ENCODE data around the gene AGAP1. TPM values are rescaled to one million over a fixed set of nuclear protein-coding genes. Genes with fewer than 3 reads are reported as not detected.

Gene AGAP1
- total RNA-seq, 1 donor from 2014 or later: 43.9 TPM

GRCh38 chr2:235923859-235924674, 430.2 kb downstream of the AGAP1 start:
- Mint-ChIP-seq H3K9me3 (ENCODE audit: unreplicated experiment) (no peaks in the 10 kb centered on the region), H3K27me3 (ENCODE audit: unreplicated experiment) (peaks cover 2% of the 10 kb centered on the region), H3K27ac (ENCODE audit: unreplicated experiment) (no peak overlapping the region), H3K4me3 (ENCODE audit: unreplicated experiment) (no peak overlapping the region), H3K36me3 (ENCODE audit: low read depth, unreplicated experiment) (no peaks in the 10 kb centered on the region), H3K4me1 (ENCODE audit: unreplicated experiment) (peaks cover 10% of the 10 kb centered on the region)
- DNase-seq (ENCODE audit: low spot score): no peak
- TF ChIP-seq CTCF (IDR thresholded peaks at IDR 0.05; ENCODE audit: unreplicated experiment): no peak

- Mint-ChIP-seq H3K4me1 (ENCODE audit: unreplicated experiment) (peaks cover 10% of the 10 kb centered on the region), H3K9me3 (ENCODE audit: unreplicated experiment) (no peaks in the 10 kb centered on the region), H3K36me3 (ENCODE audit: low read depth, unreplicated experiment) (no peaks in the 10 kb centered on the region), H3K27ac (ENCODE audit: unreplicated experiment) (no peak overlapping the region), H3K27me3 (ENCODE audit: unreplicated experiment) (peaks cover 3% of the 10 kb centered on the region), H3K4me3 (ENCODE audit: unreplicated experiment) (no peak overlapping the region)
- no peak for DNase-seq (ENCODE audit: low spot score)
- TF ChIP-seq CTCF (IDR thresholded peaks at IDR 0.05; ENCODE audit: unreplicated experiment): no peak
Observed at GRCh38 chr2:235924675-235925063, 430.8 kb downstream of the AGAP1 start.

GRCh38 chr2:235925250-235925919, 431.5 kb downstream of the AGAP1 start:
- TF ChIP-seq CTCF (IDR thresholded peaks at IDR 0.05; ENCODE audit: unreplicated experiment): no peak
- Mint-ChIP-seq H3K27me3 (ENCODE audit: unreplicated experiment) (peaks cover 3% of the 10 kb centered on the region), H3K27ac (ENCODE audit: unreplicated experiment) (no peak overlapping the region), H3K4me3 (ENCODE audit: unreplicated experiment) (no peak overlapping the region), H3K9me3 (ENCODE audit: unreplicated experiment) (no peaks in the 10 kb centered on the region), H3K4me1 (ENCODE audit: unreplicated experiment) (peaks cover 10% of the 10 kb centered on the region), H3K36me3 (ENCODE audit: low read depth, unreplicated experiment) (peaks cover 3% of the 10 kb centered on the region)
- no peak for DNase-seq (ENCODE audit: low spot score)

GRCh38 chr2:235926229-235926628, 432.4 kb downstream of the AGAP1 start:
- peaks cover 5% of the 10 kb centered on the region for H3K36me3 Mint-ChIP-seq (ENCODE audit: low read depth, unreplicated experiment)
- H3K9me3 Mint-ChIP-seq (ENCODE audit: unreplicated experiment): no peaks in the 10 kb centered on the region
- no peak for DNase-seq (ENCODE audit: low spot score)
- peaks cover 3% of the 10 kb centered on the region for H3K27me3 Mint-ChIP-seq (ENCODE audit: unreplicated experiment)
- no peak overlapping the region for H3K27ac Mint-ChIP-seq (ENCODE audit: unreplicated experiment)
- TF ChIP-seq CTCF (IDR thresholded peaks at IDR 0.05; ENCODE audit: unreplicated experiment): no peak
- peaks cover 10% of the 10 kb centered on the region for H3K4me1 Mint-ChIP-seq (ENCODE audit: unreplicated experiment)
- no peak overlapping the region for H3K4me3 Mint-ChIP-seq (ENCODE audit: unreplicated experiment)
